ENCODE results near the gene HDAC7. TPM values are rescaled to one million over a fixed set of nuclear protein-coding genes. Genes with fewer than 3 reads are reported as not detected.

Gene HDAC7
- total and polyA plus RNA-seq, 2 donors (not counting 1 experiment from before 2014, with no cell fraction given): 28.1 to 31.6 TPM

DNA sequence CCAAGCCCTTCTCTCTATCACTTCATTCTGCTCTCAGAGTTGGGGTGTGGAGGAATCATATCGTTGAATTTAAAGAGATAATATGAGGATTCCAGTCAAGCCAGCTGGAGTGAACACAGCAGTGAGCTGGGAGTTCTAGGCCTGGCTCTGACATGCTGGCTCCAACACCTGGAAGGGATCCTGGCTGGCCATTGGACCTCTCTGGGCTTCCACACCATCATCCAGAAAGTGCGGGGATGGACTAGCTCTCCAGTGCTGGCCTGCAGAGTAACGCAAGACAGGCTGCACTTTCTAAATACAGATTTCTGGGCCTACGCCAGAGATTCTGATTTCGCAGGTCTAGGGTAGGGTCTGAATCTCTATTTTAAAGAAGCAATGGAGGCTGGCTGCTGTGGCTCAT, 34.8 kb upstream of the HDAC7 start:
- Histone ChIP-seq H3K27me3 (ENCODE audit: control insufficient read depth, insufficient read depth, low read length) (no peaks in the 10 kb centered on the region), H3K4me3 (replicated peaks in 1 of 4; ENCODE audit: control extremely low read depth in 1 of 4, insufficient read depth in 1 of 4, low read depth in 3 of 4, low read length in 4 of 4) (no peak overlapping the region), H3K36me3 (ENCODE audit: control insufficient read depth, insufficient read depth, low read length) (peaks cover 10% of the 10 kb centered on the region), H3K9ac (ENCODE audit: insufficient read depth, low read length) (no peak overlapping the region), H3K4me2 (ENCODE audit: extremely low read depth, insufficient read depth, low read length) (no peak overlapping the region), H2AFZ (ENCODE audit: low read length) (no peak overlapping the region), H3K79me2 (ENCODE audit: control insufficient read depth, insufficient read depth, low read length) (no peaks in the 10 kb centered on the region), H3K4me1 (ENCODE audit: control insufficient read depth, extremely low read depth, insufficient read depth, low read length) (no peaks in the 10 kb centered on the region), H3K27ac (ENCODE audit: insufficient read depth, low read length) (no peak overlapping the region), H4K20me1 (ENCODE audit: control insufficient read depth, extremely low read depth, insufficient read depth, low read length) (no peaks in the 10 kb centered on the region), H3K9me3 (ENCODE audit: control insufficient read depth, insufficient read depth, low read depth, low read length) (no peaks in the 10 kb centered on the region)
- no peak for DNase-seq (ENCODE audit: low read depth in 2 of 2)
- TF ChIP-seq CTCF (conservative IDR thresholded peaks at IDR 0.05 in 1 of 2, IDR thresholded peaks at IDR 0.05 in 1 of 2; ENCODE audit: low read depth in 1 of 2, low read length in 2 of 2) (no peak), EZH2 (IDR thresholded peaks at IDR 0.05; ENCODE audit: low read length, missing control alignments) (no peak)

DNA sequence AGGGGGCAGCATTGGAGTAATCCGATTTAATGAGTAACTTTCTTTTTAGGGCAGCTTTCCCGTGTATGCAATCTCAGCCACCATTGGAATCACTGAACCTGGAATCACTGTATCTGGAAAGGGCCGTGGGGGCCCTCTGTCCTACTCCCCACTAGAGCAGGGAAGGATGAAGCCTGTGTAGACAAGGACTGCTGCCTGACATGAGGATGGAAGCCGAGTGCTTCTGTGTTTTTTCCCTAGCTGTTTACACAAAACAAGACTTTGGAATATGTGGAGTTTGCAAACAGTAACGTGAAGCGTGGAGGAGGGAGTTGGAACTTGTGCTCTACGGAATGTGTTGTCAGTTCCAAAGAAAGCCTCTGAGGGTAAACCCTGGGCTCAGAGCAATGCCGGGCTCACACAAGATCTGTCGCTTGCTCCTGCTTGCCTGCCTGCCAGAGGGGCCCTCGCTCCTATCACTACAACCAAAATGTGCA, 32.4 kb upstream of the HDAC7 start:
- H4K20me1 ChIP-seq (ENCODE audit: control insufficient read depth, extremely low read depth, insufficient read depth, low read length): no peaks in the 10 kb centered on the region
- H3K4me1 ChIP-seq (ENCODE audit: control insufficient read depth, extremely low read depth, insufficient read depth, low read length): no peaks in the 10 kb centered on the region
- no peaks in the 10 kb centered on the region for H3K79me2 ChIP-seq (ENCODE audit: control insufficient read depth, insufficient read depth, low read length)
- no peak overlapping the region for H3K4me2 ChIP-seq (ENCODE audit: extremely low read depth, insufficient read depth, low read length)
- DNase-seq (ENCODE audit: low read depth in 2 of 2): no peak
- peaks cover 7% of the 10 kb centered on the region for H3K36me3 ChIP-seq (ENCODE audit: control insufficient read depth, insufficient read depth, low read length)
- H3K9ac ChIP-seq (ENCODE audit: insufficient read depth, low read length): no peak overlapping the region
- no peak for TF ChIP-seq CTCF (conservative IDR thresholded peaks at IDR 0.05 in 1 of 2, IDR thresholded peaks at IDR 0.05 in 1 of 2; ENCODE audit: low read depth in 1 of 2, low read length in 2 of 2)
- no peak for TF ChIP-seq EZH2 (IDR thresholded peaks at IDR 0.05; ENCODE audit: low read length, missing control alignments)
- H2AFZ ChIP-seq (ENCODE audit: low read length): no peak overlapping the region
- no peaks in the 10 kb centered on the region for H3K9me3 ChIP-seq (ENCODE audit: control insufficient read depth, insufficient read depth, low read depth, low read length)
- no peak overlapping the region for H3K27ac ChIP-seq (ENCODE audit: insufficient read depth, low read length)
- H3K27me3 ChIP-seq (ENCODE audit: control insufficient read depth, insufficient read depth, low read length): no peaks in the 10 kb centered on the region
- no peak overlapping the region for H3K4me3 ChIP-seq (replicated peaks in 1 of 4; ENCODE audit: control extremely low read depth in 1 of 4, insufficient read depth in 1 of 4, low read depth in 3 of 4, low read length in 4 of 4)

GRCh38 chr12:47851303-47851952, 31.7 kb upstream of the HDAC7 start:
- Histone ChIP-seq H3K9me3 (ENCODE audit: control insufficient read depth, insufficient read depth, low read depth, low read length) (no peaks in the 10 kb centered on the region), H3K36me3 (ENCODE audit: control insufficient read depth, insufficient read depth, low read length) (peaks cover 9% of the 10 kb centered on the region), H4K20me1 (ENCODE audit: control insufficient read depth, extremely low read depth, insufficient read depth, low read length) (no peaks in the 10 kb centered on the region), H3K4me2 (ENCODE audit: extremely low read depth, insufficient read depth, low read length) (no peak overlapping the region), H3K27me3 (ENCODE audit: control insufficient read depth, insufficient read depth, low read length) (no peaks in the 10 kb centered on the region), H3K4me3 (replicated peaks in 1 of 4; ENCODE audit: control extremely low read depth in 1 of 4, insufficient read depth in 1 of 4, low read depth in 3 of 4, low read length in 4 of 4) (no peak overlapping the region), H3K27ac (ENCODE audit: insufficient read depth, low read length) (no peak overlapping the region), H2AFZ (ENCODE audit: low read length) (no peak overlapping the region), H3K79me2 (ENCODE audit: control insufficient read depth, insufficient read depth, low read length) (no peaks in the 10 kb centered on the region), H3K9ac (ENCODE audit: insufficient read depth, low read length) (no peak overlapping the region), H3K4me1 (ENCODE audit: control insufficient read depth, extremely low read depth, insufficient read depth, low read length) (no peaks in the 10 kb centered on the region)
- TF ChIP-seq CTCF (conservative IDR thresholded peaks at IDR 0.05 in 1 of 2, IDR thresholded peaks at IDR 0.05 in 1 of 2; ENCODE audit: low read depth in 1 of 2, low read length in 2 of 2) (no peak), EZH2 (IDR thresholded peaks at IDR 0.05; ENCODE audit: low read length, missing control alignments) (no peak)
- no peak for DNase-seq (ENCODE audit: low read depth in 2 of 2)
